ENCODE data around the gene RRM2.

GRCh38 chr2:10137053-10137843 lies 14.7 kb downstream of the RRM2 start:
- TF ChIP-seq CTCF (IDR thresholded peaks at IDR 0.05; ENCODE audit: low read length) (no peak), EZH2phosphoT487 (IDR thresholded peaks at IDR 0.05; ENCODE audit: low read length) (no peak), EZH2 (optimal IDR thresholded peaks at IDR 0.05; ENCODE audit: low read depth, low read length) (no peak)

Measured in MM.1S (cell line).